Endothelial cell of umbilical vein (primary cell): ENCODE data around the gene OR5L1. TPM values are rescaled to one million over a fixed set of nuclear protein-coding genes. Genes with fewer than 3 reads are reported as not detected.

Source experiments
- BruUV-seq: library from RNA; stranded (reverse); fragments of 400-500 nt; replicated peaks from 2 replicates; lab custom pipeline; 2021; lab: Mats Ljungman, UMichigan
- CTCF ChIA-PET: fragments of 300-600, 350-600 bp; sonication (Branson Sonifier 250); formaldehyde crosslinking; loops from one replicate; lab custom pipeline; 2021; ENCODE audit warnings: antibody characterized with exemption, inconsistent platforms; lab: Charles Lee
- POLR2A ChIA-PET: fragments of 300-600, 350-600 bp; sonication (Branson Sonifier 250); formaldehyde crosslinking; loops from one replicate; lab custom pipeline; 2021; ENCODE audit warnings: antibody characterized with exemption, inconsistent platforms; lab: Charles Lee
- DNase-seq: peaks from one replicate; pipeline ENCODE4 v3.0.0-alpha.2; 2011; ENCODE audit warnings: low read depth, low spot score
- FAIRE-seq: peaks from 2 replicates; lab custom pipeline; 2011; peaks lifted over from hg19 to GRCh38; lab: Jason Lieb, UNC
- H2AFZ ChIP-seq: 2 replicates; pipeline ENCODE4 v1.6.0; 2012; ENCODE audit warnings: low read depth, low read length, control low read depth, inconsistent platforms
- H3K27ac ChIP-seq: 2 replicates; pipeline ENCODE4 v1.5.1; 2011; ENCODE audit warnings: low read depth, mild to moderate bottlenecking, control low read depth, low read length, moderate library complexity; ENCODE audit not compliant: insufficient read depth
- H3K27me3 ChIP-seq, 2 experiments: 2 replicates each; pipeline versions ENCODE4 v1.6.0 to v1.6.1; 2011; ENCODE audit warnings: low read length in 2 of 2, mixed read lengths in 1 of 2; ENCODE audit not compliant: control insufficient read depth in 2 of 2, insufficient read depth in 2 of 2
- H3K36me3 ChIP-seq, 2 experiments: 2 replicates in 1 of 2; 3 replicates in 1 of 2; pipeline ENCODE4 v1.5.1; 2011; ENCODE audit warnings: low read length in 2 of 2, mild to moderate bottlenecking in 1 of 2, moderate library complexity in 1 of 2; ENCODE audit not compliant: control insufficient read depth in 2 of 2, insufficient read depth in 2 of 2; ENCODE audit errors: extremely low read depth in 1 of 2
- H3K4me1 ChIP-seq: 3 replicates; pipeline ENCODE4 v1.5.1; 2011; ENCODE audit warnings: mild to moderate bottlenecking, low read length; ENCODE audit not compliant: control insufficient read depth, insufficient read depth; ENCODE audit errors: extremely low read depth
- H3K4me2 ChIP-seq: 2 replicates; pipeline ENCODE4 v1.6.1; 2011; ENCODE audit warnings: low read length, control low read depth, mixed read lengths; ENCODE audit not compliant: insufficient read depth
- H3K4me3 ChIP-seq, 3 experiments: fragments of 200-600 bp in 1 of 3; sonication (generic), shearing (Covaris generic) in 1 of 3; replicated peaks in 1 of 3; 2 replicates each; pipeline ENCODE4 v1.5.1; 2011 to 2016; ENCODE audit warnings: control low read depth in 3 of 3, low read length in 3 of 3, mild to moderate bottlenecking in 2 of 3, inconsistent platforms in 1 of 3, low read depth in 1 of 3, moderate library complexity in 1 of 3; ENCODE audit not compliant: insufficient read depth in 1 of 3
- H3K79me2 ChIP-seq: 2 replicates; pipeline ENCODE4 v1.6.0; 2012; ENCODE audit warnings: low read length, inconsistent platforms; ENCODE audit not compliant: control insufficient read depth, insufficient read depth
- H3K9ac ChIP-seq: replicated peaks from 2 replicates; pipeline ENCODE3; 2011; ENCODE audit warnings: low read length, control low read depth; ENCODE audit not compliant: insufficient read depth; ENCODE audit errors: extremely low read depth
- H3K9me1 ChIP-seq: replicated peaks from 3 replicates; pipeline ENCODE4 v1.6.0; 2011; ENCODE audit warnings: mild to moderate bottlenecking, low read length; ENCODE audit not compliant: control insufficient read depth, insufficient read depth; ENCODE audit errors: extremely low read depth
- H3K9me3 ChIP-seq: replicated peaks from 2 replicates; pipeline ENCODE4 v1.5.1; 2012; ENCODE audit warnings: low read length, inconsistent platforms; ENCODE audit not compliant: control insufficient read depth, insufficient read depth
- H4K20me1 ChIP-seq: replicated peaks from 2 replicates; pipeline ENCODE3; 2011; ENCODE audit warnings: mild to moderate bottlenecking, low read length; ENCODE audit not compliant: control insufficient read depth, insufficient read depth; ENCODE audit errors: extremely low read depth
- EZH2 ChIP-seq: IDR thresholded peaks from 2 replicates; pipeline ENCODE4 v1.6.1; 2012; ENCODE audit warnings: borderline replicate concordance, low read depth, mild to moderate bottlenecking, moderate library complexity, low read length, inconsistent platforms; ENCODE audit not compliant: severe bottlenecking
- FOS ChIP-seq: IDR thresholded peaks from 2 replicates; pipeline ENCODE4 v1.6.1; 2011; ENCODE audit warnings: mild to moderate bottlenecking, low read length, moderate library complexity, borderline replicate concordance; ENCODE audit not compliant: insufficient read depth
- GATA2 ChIP-seq: IDR thresholded peaks from 2 replicates; pipeline ENCODE4 v1.7.0; 2011; ENCODE audit warnings: low read depth, mild to moderate bottlenecking, moderate library complexity, mixed read lengths, low read length; ENCODE audit not compliant: insufficient read length, insufficient read depth
- JUN ChIP-seq: IDR thresholded peaks from 2 replicates; pipeline ENCODE4 v1.6.1; 2011; ENCODE audit warnings: borderline replicate concordance, low read depth; ENCODE audit not compliant: insufficient read length, insufficient read depth
- MYC ChIP-seq: IDR thresholded peaks from one replicate; pipeline ENCODE4 v1.6.1; 2011; ENCODE audit warnings: mild to moderate bottlenecking, low read depth, low read length
- POLR2A ChIP-seq: IDR thresholded peaks from 2 replicates; pipeline ENCODE4 v1.6.1; 2012; ENCODE audit warnings: low read depth, mild to moderate bottlenecking, control low read depth, low read length
- POLR2AphosphoS5 ChIP-seq: IDR thresholded peaks from 2 replicates; pipeline ENCODE4 v1.6.1; 2012; ENCODE audit warnings: low read depth, mild to moderate bottlenecking, control low read depth, low read length, moderate library complexity; ENCODE audit not compliant: insufficient read depth
- dilution Hi-C: fragments of 300-500 bp; cut with MboI; formaldehyde crosslinking; loops from one replicate; pipeline ENCODE4 v1.15.0; 2019; ENCODE audit warnings: low sequenced_read_pairs; ENCODE audit not compliant: extremely low pct_ligation_motif_present
- intact Hi-C: fragments of 100-400 bp; cut with micrococcal nuclease; formaldehyde crosslinking; loops from one replicate; pipeline ENCODE4 v1.10.0; 2022
- polyA plus RNA-seq, 4 experiments: library from polyadenylated mRNA; depleted of rRNA in 3 of 4; stranded (reverse) in 3 of 4; unstranded in 1 of 4; fragments of >200 nt; gene quantifications; 2 replicates each; pipeline versions ENCODE4 v1.2.1 to v1.2.3, GENCODE V29; 2011 to 2012; ENCODE audit warnings: missing spikeins in 1 of 4
- total RNA-seq: library from RNA; stranded (reverse); gene quantifications from 2 replicates; pipeline ENCODE4 v1.2.3, GENCODE V29; 2021
- TF ChIP-seq, protein P1 (sequence below), 2 donors: IDR thresholded peaks; 1 replicate in 1 of 2; 2 replicates in 1 of 2; pipeline ENCODE4 v1.5.1; 2011; ENCODE audit warnings: low read length in 2 of 2, mild to moderate bottlenecking in 2 of 2, moderate library complexity in 2 of 2, control low read depth in 1 of 2, inconsistent platforms in 1 of 2, low read depth in 1 of 2; ENCODE audit not compliant: insufficient read depth in 1 of 2; ENCODE audit errors: extremely low read depth in 1 of 2
- TF ChIP-seq, protein P2 (sequence below): IDR thresholded peaks from 2 replicates; pipeline ENCODE4 v1.6.1; 2011; ENCODE audit not compliant: insufficient read depth, insufficient read length

Gene OR5L1
- total and polyA plus RNA-seq, 2 donors (not counting 3 experiments of a cell fraction or from before 2014, with no cell fraction given), result not detected

DNA sequence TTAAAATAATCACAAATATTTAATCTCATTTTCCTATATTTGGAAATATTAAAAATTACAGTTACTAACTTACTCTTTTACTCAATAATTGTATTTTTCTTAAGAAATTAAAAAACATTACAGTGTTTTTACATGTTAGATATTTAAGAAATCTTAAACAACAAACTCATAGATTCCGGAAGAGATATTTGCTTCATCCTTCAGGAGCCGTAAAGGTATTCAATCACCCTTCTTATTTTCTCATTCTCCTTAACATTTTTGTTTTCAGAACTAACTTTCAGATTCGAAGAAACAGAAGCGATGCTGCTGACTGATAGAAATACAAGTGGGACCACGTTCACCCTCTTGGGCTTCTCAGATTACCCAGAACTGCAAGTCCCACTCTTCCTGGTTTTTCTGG, 8.2 kb downstream of the OR5L1 start, which contains the start of gene OR5D18:
OR5D18 (plus strand) TSS at position 301 of the 400 bp plus-strand sequence; CDS start at position 301, 0 bp downstream.
- H4K20me1 ChIP-seq, result no peaks in the 10 kb centered on the region
- CTCF ChIA-PET, result no interaction called here
- TF ChIP-seq FOS, result no peak
- no peak for TF ChIP-seq POLR2A
- TF ChIP-seq EZH2, result no peak
- TF ChIP-seq GATA2, result no peak
- no peaks in the 10 kb centered on the region for H3K4me1 ChIP-seq
- no peaks in the 10 kb centered on the region for H3K9me1 ChIP-seq
- H3K79me2 ChIP-seq, result no peaks in the 10 kb centered on the region
- POLR2A ChIA-PET, result no interaction called here
- no peak within 1 kb of the TSS for H3K4me2 ChIP-seq
- H3K27me3 ChIP-seq, result no peaks in the 10 kb centered on the region
- FAIRE-seq (no peak), DNase-seq (no peak)
- H3K9me3 ChIP-seq, result peaks cover 3% of the 10 kb centered on the region
- no peaks in the 10 kb centered on the region for H3K36me3 ChIP-seq
- H3K9ac ChIP-seq, result no peak within 1 kb of the TSS
- H3K4me3 ChIP-seq, result no peak within 1 kb of the TSS
- BruUV-seq, result no TSS peak
- intact Hi-C loops, result no loop called here
- no peak within 1 kb of the TSS for H2AFZ ChIP-seq
- H3K27ac ChIP-seq, result no peak within 1 kb of the TSS
- dilution Hi-C loops, result no loop called here

DNA sequence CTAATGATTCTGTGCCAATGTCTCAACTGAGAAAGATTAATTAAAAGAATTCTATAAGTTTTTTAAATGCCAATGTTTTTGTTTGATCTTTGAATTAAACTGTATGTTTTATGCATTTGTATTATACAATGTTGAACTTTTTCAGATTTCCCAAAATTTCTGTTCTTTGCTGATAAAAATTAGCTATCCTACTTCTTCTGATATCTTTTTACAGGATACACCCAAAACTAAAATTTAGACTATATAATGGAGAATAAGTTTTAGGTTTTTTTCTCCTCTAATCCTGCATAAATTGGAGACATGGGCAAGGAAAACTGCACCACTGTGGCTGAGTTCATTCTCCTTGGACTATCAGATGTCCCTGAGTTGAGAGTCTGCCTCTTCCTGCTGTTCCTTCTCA, 15.8 kb downstream of the OR5L1 start, which contains the start of gene OR5L2:
OR5L2 (plus strand) TSS at position 301 of the 400 bp plus-strand sequence; CDS start at position 301, 0 bp downstream.
- Histone ChIP-seq H3K9me1 (no peaks in the 10 kb centered on the region), H3K9ac (no peak within 1 kb of the TSS), H3K79me2 (no peaks in the 10 kb centered on the region), H2AFZ (no peak within 1 kb of the TSS), H3K4me1 (no peaks in the 10 kb centered on the region), H3K4me3 (no peak within 1 kb of the TSS), H4K20me1 (no peaks in the 10 kb centered on the region), H3K4me2 (no peak within 1 kb of the TSS), H3K36me3 (no peaks in the 10 kb centered on the region), H3K27me3 (no peaks in the 10 kb centered on the region), H3K9me3 (peaks cover 7% of the 10 kb centered on the region), H3K27ac (no peak within 1 kb of the TSS)
- no TSS peak for BruUV-seq
- intact Hi-C loops, result no loop called here
- TF ChIP-seq EZH2, result no peak
- no peak for TF ChIP-seq POLR2A
- TF ChIP-seq FOS, result no peak
- no peak for TF ChIP-seq POLR2AphosphoS5
- TF ChIP-seq, protein P1, sequence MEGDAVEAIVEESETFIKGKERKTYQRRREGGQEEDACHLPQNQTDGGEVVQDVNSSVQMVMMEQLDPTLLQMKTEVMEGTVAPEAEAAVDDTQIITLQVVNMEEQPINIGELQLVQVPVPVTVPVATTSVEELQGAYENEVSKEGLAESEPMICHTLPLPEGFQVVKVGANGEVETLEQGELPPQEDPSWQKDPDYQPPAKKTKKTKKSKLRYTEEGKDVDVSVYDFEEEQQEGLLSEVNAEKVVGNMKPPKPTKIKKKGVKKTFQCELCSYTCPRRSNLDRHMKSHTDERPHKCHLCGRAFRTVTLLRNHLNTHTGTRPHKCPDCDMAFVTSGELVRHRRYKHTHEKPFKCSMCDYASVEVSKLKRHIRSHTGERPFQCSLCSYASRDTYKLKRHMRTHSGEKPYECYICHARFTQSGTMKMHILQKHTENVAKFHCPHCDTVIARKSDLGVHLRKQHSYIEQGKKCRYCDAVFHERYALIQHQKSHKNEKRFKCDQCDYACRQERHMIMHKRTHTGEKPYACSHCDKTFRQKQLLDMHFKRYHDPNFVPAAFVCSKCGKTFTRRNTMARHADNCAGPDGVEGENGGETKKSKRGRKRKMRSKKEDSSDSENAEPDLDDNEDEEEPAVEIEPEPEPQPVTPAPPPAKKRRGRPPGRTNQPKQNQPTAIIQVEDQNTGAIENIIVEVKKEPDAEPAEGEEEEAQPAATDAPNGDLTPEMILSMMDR (IDR thresholded peaks at IDR 0.05; ENCODE audit: extremely low read depth in 1 of 2, insufficient read depth in 1 of 2, low read depth in 1 of 2, low read length in 2 of 2), result no peak
- TF ChIP-seq, protein P2, sequence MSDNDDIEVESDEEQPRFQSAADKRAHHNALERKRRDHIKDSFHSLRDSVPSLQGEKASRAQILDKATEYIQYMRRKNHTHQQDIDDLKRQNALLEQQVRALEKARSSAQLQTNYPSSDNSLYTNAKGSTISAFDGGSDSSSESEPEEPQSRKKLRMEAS, result no peak
- no peak for TF ChIP-seq GATA2
- no peak for TF ChIP-seq JUN
- no peak for TF ChIP-seq MYC
- ChIA-PET CTCF (no interaction called here), POLR2A (no interaction called here)
- DNase-seq (no peak), FAIRE-seq (no peak)
- dilution Hi-C loops, result no loop called here
